Caco-2 (cell line): ENCODE measurements around the gene MARS2. TPM values are rescaled to one million over a fixed set of nuclear protein-coding genes. Genes with fewer than 3 reads are reported as not detected.
"Not testable (repeated sequence)": the region's sequence is repeated elsewhere in the genome, so short reads cannot be mapped to it uniquely, and the experiment has no call there.

ENCODE experiments used
- BruUV-seq: library from RNA; stranded (reverse); fragments of 400-500 nt; replicated peaks from 2 replicates; lab custom pipeline; 2021; lab: Mats Ljungman, UMichigan
- CTCF ChIA-PET: fragments of 300-600 bp; sonication (Branson Sonifier 250); formaldehyde crosslinking; loops from one replicate; lab custom pipeline; 2022; ENCODE audit warnings: antibody characterized with exemption; lab: Charles Lee
- POLR2A ChIA-PET: fragments of 300-600 bp; sonication (Branson Sonifier 250); formaldehyde crosslinking; loops from one replicate; lab custom pipeline; 2022; ENCODE audit warnings: antibody characterized with exemption; lab: Charles Lee
- DNase-seq, 2 experiments: peaks; one replicate each; pipeline versions ENCODE4 v3.0.0 to v3.0.0-alpha.2; 2020 to 2022
- H3K27me3 ChIP-seq: replicated peaks from 2 replicates; pipeline ENCODE4 v1.6.0; 2011; ENCODE audit warnings: low read length; ENCODE audit not compliant: control insufficient read depth, insufficient read depth
- H3K36me3 ChIP-seq: 2 replicates; pipeline ENCODE4 v1.5.1; 2011; ENCODE audit warnings: low read length; ENCODE audit not compliant: control insufficient read depth, insufficient read depth
- H3K4me1 ChIP-seq: fragments of 250-450 bp; sonication (Bioruptor Pico); 2 replicates; pipeline ENCODE4 v1.5.1; 2020; ENCODE audit warnings: mild to moderate bottlenecking
- H3K4me3 ChIP-seq: 2 replicates; pipeline ENCODE4 v1.5.1; 2011; ENCODE audit warnings: low read depth, mild to moderate bottlenecking, control low read depth, low read length
- H3K9me3 ChIP-seq: fragments of 250-450 bp; sonication (Bioruptor Pico); 2 replicates; pipeline ENCODE4 v1.5.1; 2020; ENCODE audit warnings: mild to moderate bottlenecking, moderate library complexity
- H3K27ac Mint-ChIP-seq: one replicate; pipeline ENCODE4 v1.8.0; 2022; ENCODE audit warnings: mixed read lengths; ENCODE audit not compliant: unreplicated experiment
- H3K27me3 Mint-ChIP-seq: one replicate; pipeline ENCODE4 v1.8.0; 2022; ENCODE audit warnings: mixed read lengths; ENCODE audit not compliant: insufficient read depth, unreplicated experiment
- H3K36me3 Mint-ChIP-seq: one replicate; pipeline ENCODE4 v1.8.0; 2022; ENCODE audit warnings: mild to moderate bottlenecking, mixed read lengths; ENCODE audit not compliant: insufficient read depth, unreplicated experiment
- H3K4me1 Mint-ChIP-seq: one replicate; pipeline ENCODE4 v1.8.0; 2022; ENCODE audit warnings: low read depth, mixed read lengths; ENCODE audit not compliant: unreplicated experiment
- H3K4me3 Mint-ChIP-seq: one replicate; pipeline ENCODE4 v1.8.0; 2022; ENCODE audit warnings: mild to moderate bottlenecking, moderate library complexity, mixed read lengths; ENCODE audit not compliant: unreplicated experiment
- H3K9me3 Mint-ChIP-seq: one replicate; pipeline ENCODE4 v1.8.0; 2022; ENCODE audit warnings: mixed read lengths; ENCODE audit not compliant: unreplicated experiment
- intact Hi-C: fragments of 100-400 bp; cut with micrococcal nuclease; formaldehyde crosslinking; loops from one replicate; pipeline ENCODE4 v1.10.0; 2022; ENCODE audit not compliant: unreplicated experiment
- total RNA-seq: library from RNA; stranded (reverse); gene quantifications from 2 replicates; pipeline ENCODE4 v1.2.3, GENCODE V29; 2022
- TF ChIP-seq, protein P1 (sequence below), 2 experiments: fragments of 200-600 bp in 1 of 2; IDR thresholded peaks; 1 replicate in 1 of 2; 2 replicates in 1 of 2; pipeline versions ENCODE4 v1.5.1 to v1.8.0; 2011 to 2022; ENCODE audit warnings: antibody characterized with exemption in 1 of 2, control low read depth in 1 of 2, inconsistent platforms in 1 of 2, low read depth in 1 of 2, low read length in 1 of 2, mild to moderate bottlenecking in 1 of 2, moderate library complexity in 1 of 2; ENCODE audit not compliant: insufficient read depth in 1 of 2, severe bottlenecking in 1 of 2, unreplicated experiment in 1 of 2

MARS2 gene
- total RNA-seq, 1 experiment from 2014 or later, result 13.1 TPM

DNA sequence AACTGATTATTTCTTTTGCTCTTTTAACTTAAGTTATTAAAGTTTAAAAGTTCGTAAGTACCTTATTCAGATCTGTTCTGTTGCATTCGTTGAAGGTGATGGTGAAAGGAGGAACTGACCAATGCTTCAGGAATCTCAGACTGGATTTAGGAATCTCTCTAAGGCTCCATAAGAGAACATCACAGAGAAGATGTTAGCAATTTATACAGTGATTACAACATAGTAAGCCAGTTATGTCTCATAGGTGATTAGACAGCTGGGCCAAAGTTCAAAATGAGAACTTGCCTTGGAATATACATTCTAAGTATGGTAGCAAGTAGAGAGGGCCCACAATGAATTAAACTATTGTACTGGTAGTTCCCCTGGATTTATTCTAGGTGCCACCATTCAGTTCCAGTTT, 3.2 kb downstream of the MARS2 start:
- H3K36me3 ChIP-seq, result no peaks in the 10 kb centered on the region; the same call in 1 of the 2 replicates
- Mint-ChIP-seq H3K9me3 (no peaks in the 10 kb centered on the region), H3K36me3 (peaks cover 23% of the 10 kb centered on the region), H3K4me3 (peak overlapping the region; percentile 39), H3K4me1 (peaks cover 12% of the 10 kb centered on the region), H3K27me3 (no peaks in the 10 kb centered on the region), H3K27ac (no peak overlapping the region)
- no peak overlapping the region for H3K4me3 ChIP-seq
- ChIA-PET POLR2A (no interaction called here), CTCF (no interaction called here)
- no peaks in the 10 kb centered on the region for H3K9me3 ChIP-seq
- intact Hi-C loops, result loop anchor here (5.0 to 10.0 kb wide), 4 partner anchors 191 to 589 kb away; partner anchors contain the start of genes COQ10B, HSPE1 and MOB4
- TF ChIP-seq, protein P1, sequence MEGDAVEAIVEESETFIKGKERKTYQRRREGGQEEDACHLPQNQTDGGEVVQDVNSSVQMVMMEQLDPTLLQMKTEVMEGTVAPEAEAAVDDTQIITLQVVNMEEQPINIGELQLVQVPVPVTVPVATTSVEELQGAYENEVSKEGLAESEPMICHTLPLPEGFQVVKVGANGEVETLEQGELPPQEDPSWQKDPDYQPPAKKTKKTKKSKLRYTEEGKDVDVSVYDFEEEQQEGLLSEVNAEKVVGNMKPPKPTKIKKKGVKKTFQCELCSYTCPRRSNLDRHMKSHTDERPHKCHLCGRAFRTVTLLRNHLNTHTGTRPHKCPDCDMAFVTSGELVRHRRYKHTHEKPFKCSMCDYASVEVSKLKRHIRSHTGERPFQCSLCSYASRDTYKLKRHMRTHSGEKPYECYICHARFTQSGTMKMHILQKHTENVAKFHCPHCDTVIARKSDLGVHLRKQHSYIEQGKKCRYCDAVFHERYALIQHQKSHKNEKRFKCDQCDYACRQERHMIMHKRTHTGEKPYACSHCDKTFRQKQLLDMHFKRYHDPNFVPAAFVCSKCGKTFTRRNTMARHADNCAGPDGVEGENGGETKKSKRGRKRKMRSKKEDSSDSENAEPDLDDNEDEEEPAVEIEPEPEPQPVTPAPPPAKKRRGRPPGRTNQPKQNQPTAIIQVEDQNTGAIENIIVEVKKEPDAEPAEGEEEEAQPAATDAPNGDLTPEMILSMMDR (IDR thresholded peaks at IDR 0.05; ENCODE audit: insufficient read depth in 1 of 2, low read depth in 1 of 2, low read length in 1 of 2, severe bottlenecking in 1 of 2, unreplicated experiment in 1 of 2), result no peak
- no peak for DNase-seq
- H3K4me1 ChIP-seq, result peaks cover 5% of the 10 kb centered on the region
- no peaks in the 10 kb centered on the region for H3K27me3 ChIP-seq
- no TSS peak for BruUV-seq

DNA sequence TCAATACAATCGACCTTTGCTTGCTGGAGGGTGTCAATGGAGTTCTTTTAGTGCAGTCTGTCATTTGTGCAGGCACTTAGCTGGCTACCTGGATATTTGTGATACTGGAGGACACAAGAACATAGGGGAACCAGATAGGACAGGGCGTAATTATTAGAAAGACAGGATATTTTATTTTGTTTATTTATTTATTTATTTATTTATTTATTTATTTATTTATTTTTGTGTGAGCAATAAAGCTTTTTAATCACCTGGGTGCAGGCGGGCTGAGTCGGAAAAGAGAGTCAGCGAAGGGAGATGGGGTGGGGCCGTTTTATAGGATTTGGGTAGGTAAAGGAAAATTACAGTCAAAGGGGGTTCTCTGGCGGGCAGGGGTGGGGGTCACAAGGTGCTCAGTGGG, 4.0 kb downstream of the MARS2 start:
- BruUV-seq, H3K9me3 ChIP-seq, H3K4me3 Mint-ChIP-seq, H3K27ac Mint-ChIP-seq, H3K27me3 Mint-ChIP-seq, H3K9me3 Mint-ChIP-seq, H3K27me3 ChIP-seq, POLR2A ChIA-PET, H3K36me3 ChIP-seq, H3K4me3 ChIP-seq, DNase-seq, CTCF ChIA-PET, H3K4me1 ChIP-seq: not testable (repeated sequence)
- intact Hi-C loops, result loop anchor here (5.0 to 10.0 kb wide), 4 partner anchors 192 to 588 kb away; partner anchors contain the start of genes COQ10B, HSPE1 and MOB4
- Mint-ChIP-seq H3K4me1 (peaks cover 12% of the 10 kb centered on the region), H3K36me3 (peaks cover 23% of the 10 kb centered on the region)

DNA sequence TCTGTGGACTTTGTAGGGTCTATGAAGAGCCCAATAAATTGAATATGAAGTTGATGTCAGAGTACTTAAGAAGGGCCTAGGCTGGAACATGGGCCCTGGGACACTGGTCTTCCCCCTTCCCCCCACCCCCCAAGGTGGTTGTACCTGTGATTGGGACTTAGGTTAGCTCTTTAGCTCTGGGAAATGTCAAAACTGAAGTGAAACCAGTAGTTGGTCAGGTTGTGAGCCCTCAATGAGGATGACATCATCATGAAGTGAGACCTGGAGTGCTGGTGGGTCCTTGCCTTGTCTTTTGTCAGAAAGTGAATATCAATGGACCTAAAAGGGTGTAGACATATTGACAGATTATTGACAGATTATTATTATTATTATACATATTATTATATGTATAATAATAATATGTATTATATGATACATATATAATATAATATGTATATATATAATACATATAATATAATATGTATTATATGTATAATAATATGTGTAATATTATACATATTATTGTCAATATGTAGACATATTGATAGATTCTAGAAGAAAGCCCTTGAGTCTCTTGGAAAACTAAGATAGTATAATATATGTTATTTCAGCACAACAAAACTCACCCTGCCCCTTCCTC, 5.4 kb downstream of the MARS2 start:
- POLR2A ChIA-PET, result no interaction called here
- Mint-ChIP-seq H3K27me3 (no peaks in the 10 kb centered on the region), H3K4me1 (peaks cover 5% of the 10 kb centered on the region), H3K4me3 (no peak overlapping the region), H3K9me3 (no peaks in the 10 kb centered on the region), H3K27ac (no peak overlapping the region), H3K36me3 (peaks cover 21% of the 10 kb centered on the region)
- H3K27me3 ChIP-seq, result no peaks in the 10 kb centered on the region
- TF ChIP-seq, protein P1 (IDR thresholded peaks at IDR 0.05; ENCODE audit: insufficient read depth in 1 of 2, low read depth in 1 of 2, low read length in 1 of 2, severe bottlenecking in 1 of 2, unreplicated experiment in 1 of 2), result no peak
- peaks cover 5% of the 10 kb centered on the region for H3K4me1 ChIP-seq
- DNase-seq, result no peak
- BruUV-seq, result no TSS peak
- CTCF ChIA-PET, result no interaction called here
- no peaks in the 10 kb centered on the region; the same call in 1 of the 2 replicates for H3K36me3 ChIP-seq
- H3K4me3 ChIP-seq, result no peak overlapping the region
- intact Hi-C loops, result no loop called here
- no peaks in the 10 kb centered on the region for H3K9me3 ChIP-seq
